Activated CD8-positive, alpha-beta memory T cell treated with anti-CD3 and anti-CD28 coated beads, Interleukin-2, amount 10 ng/mL, durations not matched to agents 7 days and 5 days (primary cell): Measurements from ENCODE around the gene AHSG. TPM values are rescaled to one million over a fixed set of nuclear protein-coding genes. Genes with fewer than 3 reads are reported as not detected.

Experiments used
- ATAC-seq: fragments of 150-1000 bp; cut with Tn5 transposase; one replicate; pipeline ENCODE4 v1.10.0; 2021; ENCODE audit warnings: moderate library complexity
- CTCF ChIA-PET: fragments of 350-600 bp; sonication (Branson Sonifier 250); formaldehyde crosslinking; loops from one replicate; lab custom pipeline; 2021; ENCODE audit warnings: antibody characterized with exemption; lab: Charles Lee
- DNase-seq: peaks from one replicate; pipeline ENCODE4 v3.0.0-alpha.2; 2020
- H3K27ac Mint-ChIP-seq: one replicate; pipeline ENCODE4 v1.8.0; 2021; ENCODE audit warnings: mild to moderate bottlenecking, mixed read lengths
- H3K27me3 Mint-ChIP-seq: one replicate; pipeline ENCODE4 v1.8.0; 2021; ENCODE audit warnings: mixed read lengths
- H3K36me3 Mint-ChIP-seq: one replicate; pipeline ENCODE4 v1.8.0; 2021; ENCODE audit warnings: mild to moderate bottlenecking, mixed read lengths
- H3K4me1 Mint-ChIP-seq: one replicate; pipeline ENCODE4 v1.8.0; 2021; ENCODE audit warnings: mixed read lengths
- H3K4me3 Mint-ChIP-seq: one replicate; pipeline ENCODE4 v1.8.0; 2021; ENCODE audit warnings: mild to moderate bottlenecking, moderate library complexity, mixed read lengths
- H3K9me3 Mint-ChIP-seq: one replicate; pipeline ENCODE4 v1.8.0; 2022; ENCODE audit warnings: low read depth, mixed read lengths
- total RNA-seq, 2 experiments: library from RNA; stranded (reverse); gene quantifications; one replicate each; pipeline ENCODE4 v1.2.3, GENCODE V29; 2021

AHSG gene
- total RNA-seq, 2 experiments from 2014 or later = not detected

DNA sequence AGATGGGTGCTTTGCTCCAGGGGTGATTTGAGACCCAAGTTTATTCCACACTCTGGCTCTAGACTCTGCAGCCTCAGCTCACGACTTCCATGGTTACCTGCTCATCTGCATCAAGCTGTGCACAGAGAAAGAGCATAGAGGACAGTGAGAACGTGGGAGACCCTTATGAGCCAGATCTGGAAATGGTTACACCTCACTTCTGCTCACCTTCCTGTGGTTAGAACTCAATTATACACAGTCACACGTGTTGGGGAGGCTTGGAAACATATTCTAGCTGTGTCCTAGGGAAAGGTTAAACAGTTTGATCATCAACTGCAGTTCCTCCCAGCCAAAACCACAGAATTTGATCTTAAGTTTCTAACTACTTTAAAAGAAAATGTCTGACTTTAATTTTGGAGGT, 29.2 kb downstream of the AHSG start:
- no peak for DNase-seq
- peaks cover 24% of the 10 kb centered on the region for H3K4me1 Mint-ChIP-seq
- H3K4me3 Mint-ChIP-seq = no peak overlapping the region

GRCh38 chr3:186643493-186643892, 30.6 kb downstream of the AHSG start:
- no peak for ATAC-seq
- Mint-ChIP-seq H3K27me3 (peaks cover 29% of the 10 kb centered on the region), H3K4me3 (no peak overlapping the region), H3K4me1 (peaks cover 24% of the 10 kb centered on the region), H3K9me3 (no peaks in the 10 kb centered on the region), H3K36me3 (no peaks in the 10 kb centered on the region), H3K27ac (no peak overlapping the region)
- CTCF ChIA-PET = interaction anchor here (0.9 kb wide), 1 partner anchor 26 kb away, joined by 3 read pairs; no protein-coding TSS in a partner anchor
- no peak for DNase-seq

More for the DNA sequence above, 29.2 kb downstream of the AHSG start:
- peaks cover 27% of the 10 kb centered on the region for H3K27me3 Mint-ChIP-seq
- ATAC-seq = no peak
- H3K27ac Mint-ChIP-seq = no peak overlapping the region
- no peaks in the 10 kb centered on the region for H3K36me3 Mint-ChIP-seq
- no peaks in the 10 kb centered on the region for H3K9me3 Mint-ChIP-seq
- CTCF ChIA-PET = interaction anchor here (1.0 to 1.4 kb wide), 2 partner anchors 25 to 27 kb away, joined by 4 to 5 read pairs; no protein-coding TSS in a partner anchor

DNA sequence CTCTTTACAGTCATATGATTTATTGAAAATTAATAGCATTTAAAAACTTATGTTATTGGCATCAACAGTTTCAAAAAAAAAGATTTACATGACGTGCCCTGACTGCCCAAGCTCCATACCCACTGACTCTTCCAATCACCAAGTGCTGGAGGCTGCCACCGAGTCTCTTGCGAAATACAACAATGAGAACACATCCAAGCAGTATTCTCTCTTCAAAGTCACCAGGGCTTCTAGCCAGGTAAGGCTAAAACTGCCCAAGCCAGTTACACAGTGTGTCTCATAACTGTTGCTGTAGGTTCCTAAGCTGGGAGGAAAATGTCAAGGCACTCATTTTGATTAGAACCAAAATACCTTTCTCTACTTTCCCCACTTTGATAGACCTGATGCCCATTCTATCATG, 31.8 kb downstream of the AHSG start:
- H3K27ac Mint-ChIP-seq = no peak overlapping the region
- peaks cover 25% of the 10 kb centered on the region for H3K4me1 Mint-ChIP-seq
- CTCF ChIA-PET = no interaction called here
- H3K9me3 Mint-ChIP-seq = no peaks in the 10 kb centered on the region
- no peak for ATAC-seq
- no peak for DNase-seq
- H3K27me3 Mint-ChIP-seq = peaks cover 31% of the 10 kb centered on the region
- H3K4me3 Mint-ChIP-seq = no peak overlapping the region
- no peaks in the 10 kb centered on the region for H3K36me3 Mint-ChIP-seq

- H3K36me3 Mint-ChIP-seq = no peaks in the 10 kb centered on the region
- H3K4me1 Mint-ChIP-seq = peaks cover 27% of the 10 kb centered on the region
- CTCF ChIA-PET = interaction anchor here (1.4 kb wide), 1 partner anchor 29 kb away, joined by 5 read pairs; no protein-coding TSS in a partner anchor
- peaks cover 32% of the 10 kb centered on the region for H3K27me3 Mint-ChIP-seq
- no peaks in the 10 kb centered on the region for H3K9me3 Mint-ChIP-seq
- ATAC-seq = no peak
- H3K27ac Mint-ChIP-seq = no peak overlapping the region
- H3K4me3 Mint-ChIP-seq = no peak overlapping the region
- DNase-seq = no peak
Observed at GRCh38 chr3:186646106-186646505, 33.2 kb downstream of the AHSG start.

GRCh38 chr3:186646841-186647240, 34.0 kb downstream of the AHSG start:
- CTCF ChIA-PET = interaction anchor here (1.4 kb wide), 1 partner anchor 30 kb away, joined by 5 read pairs; no protein-coding TSS in a partner anchor
- no peak overlapping the region for H3K4me3 Mint-ChIP-seq
- ATAC-seq (no peak), DNase-seq (no peak)
- H3K36me3 Mint-ChIP-seq = no peaks in the 10 kb centered on the region
- H3K9me3 Mint-ChIP-seq = no peaks in the 10 kb centered on the region
- peaks cover 26% of the 10 kb centered on the region for H3K4me1 Mint-ChIP-seq
- peaks cover 35% of the 10 kb centered on the region for H3K27me3 Mint-ChIP-seq
- H3K27ac Mint-ChIP-seq = no peak overlapping the region

- ATAC-seq (no peak), DNase-seq (no peak)
- Mint-ChIP-seq H3K36me3 (no peaks in the 10 kb centered on the region), H3K9me3 (no peaks in the 10 kb centered on the region), H3K4me3 (no peak overlapping the region), H3K27me3 (peaks cover 34% of the 10 kb centered on the region), H3K4me1 (peaks cover 11% of the 10 kb centered on the region), H3K27ac (no peak overlapping the region)
- CTCF ChIA-PET = no interaction called here
Observed at GRCh38 chr3:186648851-186649250, 36.0 kb downstream of the AHSG start.

DNA sequence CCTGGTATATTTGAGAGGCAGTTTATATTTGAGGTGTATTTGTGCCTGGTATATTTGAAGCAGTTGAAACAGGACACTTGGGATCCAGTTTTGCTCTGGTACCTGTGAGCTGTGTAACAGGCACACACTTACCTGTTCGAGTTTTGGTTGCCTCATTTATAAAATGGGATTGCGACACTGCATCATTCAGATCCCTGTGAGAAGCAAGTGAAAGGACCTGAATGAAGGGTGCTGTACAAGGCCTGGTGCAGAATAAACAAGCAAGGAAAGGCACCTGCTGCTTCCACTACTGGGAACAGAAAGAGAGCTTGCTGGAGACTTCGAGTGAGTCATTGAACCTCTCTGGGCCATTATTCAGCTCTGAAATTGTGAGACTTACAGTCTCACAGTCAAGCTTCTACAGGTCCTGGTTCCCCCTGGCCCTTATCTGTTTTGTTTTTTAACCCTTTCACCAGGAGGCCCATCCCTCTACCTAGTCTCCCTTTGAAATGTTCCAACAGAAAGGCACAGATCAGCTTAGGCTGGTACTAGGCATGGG, 38.9 kb downstream of the AHSG start:
- no peak for ATAC-seq
- Mint-ChIP-seq H3K36me3 (no peaks in the 10 kb centered on the region), H3K4me1 (peaks cover 5% of the 10 kb centered on the region), H3K27ac (no peak overlapping the region), H3K9me3 (no peaks in the 10 kb centered on the region), H3K27me3 (peaks cover 33% of the 10 kb centered on the region), H3K4me3 (no peak overlapping the region)
- CTCF ChIA-PET = no interaction called here
- DNase-seq = no peak

- Mint-ChIP-seq H3K27ac (no peak overlapping the region), H3K27me3 (peaks cover 38% of the 10 kb centered on the region), H3K4me3 (no peak overlapping the region), H3K36me3 (no peaks in the 10 kb centered on the region), H3K9me3 (no peaks in the 10 kb centered on the region), H3K4me1 (peaks cover 3% of the 10 kb centered on the region)
- ATAC-seq (no peak), DNase-seq (no peak)
- CTCF ChIA-PET = no interaction called here
Observed at GRCh38 chr3:186653080-186653707, 40.3 kb downstream of the AHSG start.

DNA sequence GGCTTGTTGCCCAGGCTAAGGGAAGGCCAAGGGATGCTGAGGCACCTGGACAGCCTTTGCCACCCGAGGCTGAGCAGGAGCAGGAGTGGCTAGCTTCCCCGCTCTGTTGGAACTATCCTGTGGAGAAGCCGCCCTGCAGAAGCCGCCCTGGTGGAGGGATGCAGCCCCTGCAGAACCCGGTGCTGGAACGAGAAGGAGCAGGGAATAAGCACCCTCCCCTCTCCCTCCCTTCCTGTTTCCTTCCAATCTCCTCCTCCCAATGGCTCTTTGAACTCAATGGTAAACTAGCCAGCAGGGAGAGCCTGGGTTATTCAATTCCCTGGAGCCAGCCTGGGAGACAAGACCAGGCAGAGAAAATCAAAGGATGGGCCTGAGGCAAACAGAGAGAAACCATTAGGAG, 41.1 kb downstream of the AHSG start:
- DNase-seq (no peak), ATAC-seq (no peak)
- Mint-ChIP-seq H3K27ac (no peak overlapping the region), H3K4me3 (no peak overlapping the region), H3K4me1 (peaks cover 3% of the 10 kb centered on the region), H3K9me3 (no peaks in the 10 kb centered on the region), H3K36me3 (no peaks in the 10 kb centered on the region), H3K27me3 (peaks cover 39% of the 10 kb centered on the region)
- CTCF ChIA-PET = no interaction called here

- DNase-seq (no peak), ATAC-seq (no peak)
- no peaks in the 10 kb centered on the region for H3K36me3 Mint-ChIP-seq
- no peak overlapping the region for H3K27ac Mint-ChIP-seq
- peaks cover 3% of the 10 kb centered on the region for H3K4me1 Mint-ChIP-seq
- CTCF ChIA-PET = no interaction called here
- H3K27me3 Mint-ChIP-seq = peaks cover 12% of the 10 kb centered on the region
- no peaks in the 10 kb centered on the region for H3K9me3 Mint-ChIP-seq
- H3K4me3 Mint-ChIP-seq = no peak overlapping the region
Observed at GRCh38 chr3:186663361-186664118, 50.7 kb downstream of the AHSG start.

DNA sequence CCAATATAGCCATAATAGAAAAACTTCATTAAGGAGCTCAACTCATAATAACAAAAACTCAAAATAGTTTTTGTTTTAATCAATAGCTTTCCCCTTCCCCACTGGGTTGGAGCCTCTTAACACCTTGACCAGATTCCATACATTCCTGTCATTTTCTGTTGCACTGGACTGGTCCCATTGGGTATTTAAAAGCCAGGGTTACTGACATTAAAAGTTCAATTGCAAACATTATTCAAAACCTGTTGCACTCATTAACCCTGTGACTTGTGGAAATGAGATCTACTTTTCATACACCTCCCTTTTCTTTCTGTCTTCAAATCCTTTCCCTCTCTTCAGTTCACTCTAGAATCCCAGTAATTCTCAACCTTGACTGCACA, 51.2 kb downstream of the AHSG start:
- no peaks in the 10 kb centered on the region for H3K36me3 Mint-ChIP-seq
- H3K4me3 Mint-ChIP-seq = no peak overlapping the region
- H3K27me3 Mint-ChIP-seq = peaks cover 9% of the 10 kb centered on the region
- ATAC-seq (no peak), DNase-seq (no peak)
- H3K4me1 Mint-ChIP-seq = peaks cover 4% of the 10 kb centered on the region
- CTCF ChIA-PET = no interaction called here
- H3K27ac Mint-ChIP-seq = no peak overlapping the region
- no peaks in the 10 kb centered on the region for H3K9me3 Mint-ChIP-seq

- Mint-ChIP-seq H3K4me1 (peaks cover 8% of the 10 kb centered on the region), H3K9me3 (no peaks in the 10 kb centered on the region), H3K36me3 (no peaks in the 10 kb centered on the region), H3K4me3 (no peak overlapping the region), H3K27me3 (peaks cover 9% of the 10 kb centered on the region), H3K27ac (no peak overlapping the region)
- ATAC-seq (no peak), DNase-seq (no peak)
- CTCF ChIA-PET = no interaction called here
Observed at GRCh38 chr3:186664506-186664905, 51.6 kb downstream of the AHSG start.

DNA sequence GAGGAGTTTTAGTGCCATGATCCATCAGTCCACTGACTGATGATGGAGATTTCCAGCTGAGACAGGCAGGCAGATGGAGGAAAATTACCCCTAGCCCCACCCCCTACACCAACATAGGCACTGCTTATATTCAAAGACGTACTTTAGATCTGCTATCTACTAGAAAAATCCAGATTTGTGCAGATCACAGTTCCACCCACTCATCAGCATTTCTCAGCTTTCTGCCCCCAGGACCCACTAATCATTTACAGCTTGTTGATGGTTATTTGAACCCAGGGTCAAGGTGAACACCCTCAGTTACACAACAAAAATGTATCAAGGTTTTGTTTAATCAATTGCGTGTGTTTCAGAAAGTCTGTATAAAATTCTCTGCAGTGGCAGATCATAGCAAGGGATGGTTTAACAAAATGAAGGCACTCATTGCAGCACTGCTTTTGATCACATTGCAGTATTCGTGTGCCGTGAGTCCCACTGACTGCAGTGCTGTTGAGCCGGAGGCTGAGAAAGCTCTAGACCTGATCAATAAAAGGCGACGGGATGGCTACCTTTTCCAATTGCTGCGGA, 52.8 kb downstream of the AHSG start, which contains the start of gene HRG:
Gene HRG, plus strand, starts transcription at position 390 of the 564 bp plus-strand sequence. Its CDS starts 18 bp downstream, at position 408.
- ATAC-seq (no peak), DNase-seq (no peak)
- H3K9me3 Mint-ChIP-seq = no peaks in the 10 kb centered on the region
- CTCF ChIA-PET = interaction anchor here (1.1 kb wide), 1 partner anchor 49 kb away, joined by 3 read pairs; no protein-coding TSS in a partner anchor
- H3K36me3 Mint-ChIP-seq = no peaks in the 10 kb centered on the region
- H3K4me3 Mint-ChIP-seq = no peak within 1 kb of the TSS
- H3K27ac Mint-ChIP-seq = no peak within 1 kb of the TSS
- peaks cover 16% of the 10 kb centered on the region for H3K4me1 Mint-ChIP-seq
- peaks cover 9% of the 10 kb centered on the region for H3K27me3 Mint-ChIP-seq
